ENCODE results near the gene FMO3. TPM values are rescaled to one million over a fixed set of nuclear protein-coding genes. Genes with fewer than 3 reads are reported as not detected.

FMO3 gene
- total and polyA plus RNA-seq, 2 donors (not counting 3 experiments of a cell fraction or from before 2014, with no cell fraction given) = not detected

DNA sequence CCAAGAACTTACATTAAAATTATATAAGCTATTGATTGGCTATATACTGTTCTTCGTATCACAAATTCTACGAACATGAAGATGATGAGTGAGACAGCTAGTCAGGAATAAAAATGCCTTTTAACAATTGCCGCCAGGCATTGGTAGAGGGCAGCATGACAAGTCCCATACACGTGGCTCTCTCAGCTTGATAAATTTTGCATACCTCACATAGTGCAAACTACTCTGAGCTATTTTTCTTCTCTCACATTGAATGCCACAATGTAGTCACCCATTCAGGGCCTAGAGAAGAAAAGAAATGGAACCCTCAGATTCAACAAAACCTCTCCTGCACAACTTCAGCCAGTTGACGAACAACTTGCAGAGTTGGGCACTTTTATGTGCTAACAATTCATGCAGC is 67.4 kb downstream of the FMO3 start:
- H4K20me1 ChIP-seq (replicated peaks; ENCODE audit: control insufficient read depth, extremely low read depth, insufficient read depth, low read length) = no peaks in the 10 kb centered on the region
- no peak overlapping the region for H3K27ac ChIP-seq (ENCODE audit: insufficient read depth, low read depth, low read length)
- intact Hi-C loops (cut with micrococcal nuclease) = no loop called here
- no peak for DNase-seq (ENCODE audit: low read depth, low spot score)
- TF ChIP-seq, protein P1, sequence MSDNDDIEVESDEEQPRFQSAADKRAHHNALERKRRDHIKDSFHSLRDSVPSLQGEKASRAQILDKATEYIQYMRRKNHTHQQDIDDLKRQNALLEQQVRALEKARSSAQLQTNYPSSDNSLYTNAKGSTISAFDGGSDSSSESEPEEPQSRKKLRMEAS (IDR thresholded peaks at IDR 0.05; ENCODE audit: insufficient read depth, insufficient read length) = no peak
- TF ChIP-seq POLR2AphosphoS5 (IDR thresholded peaks at IDR 0.05; ENCODE audit: insufficient read depth, low read depth, low read length) (no peak), EZH2 (IDR thresholded peaks at IDR 0.05; ENCODE audit: borderline replicate concordance, low read depth, low read length, severe bottlenecking) (no peak), POLR2A (IDR thresholded peaks at IDR 0.05; ENCODE audit: low read depth, low read length) (no peak), JUN (IDR thresholded peaks at IDR 0.05; ENCODE audit: borderline replicate concordance, insufficient read depth, insufficient read length, low read depth) (no peak), MYC (IDR thresholded peaks at IDR 0.05; ENCODE audit: low read depth, low read length) (no peak), GATA2 (IDR thresholded peaks at IDR 0.05; ENCODE audit: insufficient read depth, insufficient read length, low read depth, low read length) (no peak), FOS (IDR thresholded peaks at IDR 0.05; ENCODE audit: borderline replicate concordance, insufficient read depth, low read length) (no peak)
- TF ChIP-seq, protein P2, sequence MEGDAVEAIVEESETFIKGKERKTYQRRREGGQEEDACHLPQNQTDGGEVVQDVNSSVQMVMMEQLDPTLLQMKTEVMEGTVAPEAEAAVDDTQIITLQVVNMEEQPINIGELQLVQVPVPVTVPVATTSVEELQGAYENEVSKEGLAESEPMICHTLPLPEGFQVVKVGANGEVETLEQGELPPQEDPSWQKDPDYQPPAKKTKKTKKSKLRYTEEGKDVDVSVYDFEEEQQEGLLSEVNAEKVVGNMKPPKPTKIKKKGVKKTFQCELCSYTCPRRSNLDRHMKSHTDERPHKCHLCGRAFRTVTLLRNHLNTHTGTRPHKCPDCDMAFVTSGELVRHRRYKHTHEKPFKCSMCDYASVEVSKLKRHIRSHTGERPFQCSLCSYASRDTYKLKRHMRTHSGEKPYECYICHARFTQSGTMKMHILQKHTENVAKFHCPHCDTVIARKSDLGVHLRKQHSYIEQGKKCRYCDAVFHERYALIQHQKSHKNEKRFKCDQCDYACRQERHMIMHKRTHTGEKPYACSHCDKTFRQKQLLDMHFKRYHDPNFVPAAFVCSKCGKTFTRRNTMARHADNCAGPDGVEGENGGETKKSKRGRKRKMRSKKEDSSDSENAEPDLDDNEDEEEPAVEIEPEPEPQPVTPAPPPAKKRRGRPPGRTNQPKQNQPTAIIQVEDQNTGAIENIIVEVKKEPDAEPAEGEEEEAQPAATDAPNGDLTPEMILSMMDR (IDR thresholded peaks at IDR 0.05; ENCODE audit: extremely low read depth in 1 of 2, insufficient read depth in 1 of 2, low read depth in 1 of 2, low read length in 2 of 2) = no peak
- CTCF ChIA-PET = no interaction called here
- no peaks in the 10 kb centered on the region for H3K79me2 ChIP-seq (ENCODE audit: control insufficient read depth, insufficient read depth, low read length)
- no peaks in the 10 kb centered on the region for H3K9me1 ChIP-seq (replicated peaks; ENCODE audit: control insufficient read depth, extremely low read depth, insufficient read depth, low read length)
- dilution Hi-C loops (cut with MboI; ENCODE audit: extremely low pct_ligation_motif_present, low sequenced_read_pairs) = no loop called here
- POLR2A ChIA-PET = no interaction called here
- no peaks in the 10 kb centered on the region for H3K27me3 ChIP-seq (ENCODE audit: control insufficient read depth in 2 of 2, insufficient read depth in 2 of 2, low read length in 2 of 2)
- BruUV-seq (replicated peaks) = no TSS peak
- H3K9ac ChIP-seq (replicated peaks; ENCODE audit: extremely low read depth, insufficient read depth, low read length) = no peak overlapping the region
- no peak overlapping the region for H3K4me3 ChIP-seq (replicated peaks in 1 of 3; ENCODE audit: insufficient read depth in 1 of 3, low read depth in 1 of 3, low read length in 3 of 3)
- H2AFZ ChIP-seq (ENCODE audit: low read depth, low read length) = no peak overlapping the region
- H3K4me2 ChIP-seq (ENCODE audit: insufficient read depth, low read length) = no peak overlapping the region
- no peaks in the 10 kb centered on the region for H3K36me3 ChIP-seq (ENCODE audit: control insufficient read depth in 2 of 2, extremely low read depth in 1 of 2, insufficient read depth in 2 of 2, low read length in 2 of 2)
- H3K9me3 ChIP-seq (replicated peaks; ENCODE audit: control insufficient read depth, insufficient read depth, low read length) = no peaks in the 10 kb centered on the region
- no peaks in the 10 kb centered on the region for H3K4me1 ChIP-seq (ENCODE audit: control insufficient read depth, extremely low read depth, insufficient read depth, low read length)
- FAIRE-seq = no peak
